ENCODE data around the gene CCL5.
A peak's percentile ranks its signal among the peaks of the same experiment; 100 is the strongest.

Gene CCL5

DNA sequence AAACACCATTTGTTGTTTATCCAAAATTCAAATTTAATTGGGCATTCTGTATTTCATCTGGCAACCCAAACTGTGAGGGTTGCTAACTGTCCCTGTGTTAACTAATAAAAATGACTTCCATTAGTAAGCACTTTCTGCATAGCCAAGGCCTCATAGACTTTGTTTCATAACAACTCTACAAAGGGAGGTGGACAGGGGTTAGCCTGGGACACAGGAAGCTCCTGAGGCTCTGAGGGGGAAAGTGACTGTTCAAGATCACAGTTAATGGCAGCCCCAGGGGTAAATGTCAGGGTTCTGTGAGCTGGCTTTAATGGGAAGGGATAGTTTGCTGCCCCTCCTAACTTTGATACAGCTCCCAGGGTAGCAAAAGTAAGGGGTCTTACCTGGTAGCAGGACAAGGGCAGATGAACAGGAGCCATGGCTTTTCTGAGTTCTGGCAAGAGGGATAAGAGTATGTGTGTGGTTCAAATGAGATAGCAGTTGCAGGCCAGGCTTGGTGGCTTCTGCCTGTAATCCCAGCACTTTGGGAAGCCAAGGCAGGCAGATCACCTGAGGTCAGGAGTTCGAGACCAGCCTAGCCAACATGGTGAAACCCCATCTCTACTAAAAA, 13.7 kb downstream of the CCL5 start:
- no peak for DNase-seq

DNA sequence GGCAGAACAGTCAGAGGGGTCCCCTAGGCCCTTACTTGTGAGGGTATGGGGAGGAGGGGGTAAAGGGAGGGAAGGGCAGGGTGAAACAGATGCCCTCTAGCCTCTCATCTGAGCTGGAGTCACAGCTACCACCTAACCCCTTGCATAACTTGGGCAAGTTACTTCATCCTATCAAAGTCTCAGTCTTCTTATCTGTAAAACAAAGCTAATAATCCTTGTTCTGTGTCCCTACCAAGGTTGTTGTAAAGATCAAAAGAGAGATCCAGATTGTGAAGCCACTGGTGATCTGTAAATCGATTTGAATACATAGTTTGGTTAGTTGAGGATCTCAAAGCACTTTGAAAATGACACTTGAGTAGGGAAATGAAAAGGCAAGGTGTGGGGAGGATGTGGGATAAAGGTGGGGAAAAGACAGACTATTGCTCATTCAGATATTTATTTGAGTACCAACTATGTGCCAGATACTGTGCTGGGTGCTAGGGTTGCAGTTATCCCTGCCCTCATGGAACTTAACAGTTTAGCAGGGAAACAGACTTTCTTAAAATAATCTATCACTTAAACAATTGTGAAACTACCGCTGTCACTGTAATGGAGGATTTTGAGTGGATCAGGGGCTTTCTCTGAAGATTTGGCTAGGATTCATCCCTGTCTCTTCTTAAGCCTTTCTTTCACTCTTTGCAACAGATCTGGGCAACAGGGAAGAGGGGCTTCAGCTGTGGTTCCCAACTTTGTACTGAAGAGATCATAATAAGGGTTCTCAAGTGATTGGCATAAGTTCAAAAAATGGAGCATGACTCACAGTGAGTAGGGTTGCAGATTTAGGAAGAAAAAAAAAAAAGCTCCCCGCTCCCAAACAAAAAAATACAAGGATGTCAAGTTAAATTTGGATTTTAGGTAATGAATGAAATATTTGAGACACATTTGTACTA, 14.5 kb downstream of the CCL5 start:
- DNase-seq = no peak

DNA sequence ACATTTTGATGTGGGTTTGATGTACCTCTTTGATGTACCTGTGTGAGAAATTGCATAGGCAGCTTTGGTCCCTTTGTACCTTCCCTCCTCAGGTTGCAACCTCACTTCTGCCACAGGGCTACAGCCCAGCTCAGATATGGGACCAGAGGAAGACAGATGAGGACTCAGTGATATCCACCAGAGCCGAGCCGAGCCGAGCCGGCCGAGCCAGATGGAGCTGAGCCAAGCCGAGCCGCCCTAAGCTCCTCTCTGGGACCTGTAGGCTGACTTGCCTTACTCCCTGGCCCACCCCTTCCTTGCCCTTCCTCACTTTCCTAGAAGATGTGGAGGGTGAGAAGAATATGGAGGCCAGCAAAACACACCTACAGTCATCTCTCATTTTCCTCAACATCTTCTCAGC, 15.3 kb downstream of the CCL5 start:
- DNase-seq = no peak

DNA sequence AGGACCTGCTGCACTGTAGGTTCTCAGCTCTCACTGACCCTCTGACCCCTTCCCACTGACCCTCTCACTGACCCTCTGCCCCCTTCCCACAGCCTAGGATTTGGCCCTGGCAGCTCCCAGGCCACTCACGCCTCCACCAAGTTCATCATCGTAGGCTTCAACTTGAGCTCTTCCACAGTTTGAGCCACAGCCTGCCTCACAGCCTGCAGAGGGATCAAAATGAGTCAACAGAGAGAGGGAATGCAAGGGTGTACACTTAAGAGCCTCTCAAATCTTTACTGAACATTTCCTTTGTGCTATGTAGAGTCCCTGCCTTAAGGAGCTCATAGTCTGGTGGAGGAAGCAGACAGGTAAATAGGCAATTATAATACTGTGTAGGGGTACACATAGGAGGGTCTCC, 23.6 kb downstream of the CCL5 start:
- no peak for DNase-seq

DNA sequence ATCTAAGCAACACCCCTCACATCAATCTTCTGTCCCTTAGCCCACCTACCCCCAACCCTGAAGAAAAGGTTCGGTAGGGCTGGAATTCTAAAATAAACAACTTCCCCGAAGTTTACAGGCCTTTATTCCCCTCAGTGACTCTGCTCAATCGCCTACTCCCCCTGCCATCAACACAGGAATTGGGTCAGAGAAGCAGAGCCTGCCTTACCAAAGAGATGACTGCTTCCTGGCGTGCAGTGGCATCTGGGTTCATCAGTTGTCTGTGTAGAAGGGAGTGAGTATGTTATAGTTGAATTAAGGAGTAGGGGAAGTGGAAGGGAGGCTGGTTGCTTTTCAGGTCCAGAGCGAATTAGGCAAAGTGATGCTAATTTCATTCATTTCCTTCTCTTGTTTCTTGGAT, 24.2 kb downstream of the CCL5 start:
- DNase-seq = no peak

DNA sequence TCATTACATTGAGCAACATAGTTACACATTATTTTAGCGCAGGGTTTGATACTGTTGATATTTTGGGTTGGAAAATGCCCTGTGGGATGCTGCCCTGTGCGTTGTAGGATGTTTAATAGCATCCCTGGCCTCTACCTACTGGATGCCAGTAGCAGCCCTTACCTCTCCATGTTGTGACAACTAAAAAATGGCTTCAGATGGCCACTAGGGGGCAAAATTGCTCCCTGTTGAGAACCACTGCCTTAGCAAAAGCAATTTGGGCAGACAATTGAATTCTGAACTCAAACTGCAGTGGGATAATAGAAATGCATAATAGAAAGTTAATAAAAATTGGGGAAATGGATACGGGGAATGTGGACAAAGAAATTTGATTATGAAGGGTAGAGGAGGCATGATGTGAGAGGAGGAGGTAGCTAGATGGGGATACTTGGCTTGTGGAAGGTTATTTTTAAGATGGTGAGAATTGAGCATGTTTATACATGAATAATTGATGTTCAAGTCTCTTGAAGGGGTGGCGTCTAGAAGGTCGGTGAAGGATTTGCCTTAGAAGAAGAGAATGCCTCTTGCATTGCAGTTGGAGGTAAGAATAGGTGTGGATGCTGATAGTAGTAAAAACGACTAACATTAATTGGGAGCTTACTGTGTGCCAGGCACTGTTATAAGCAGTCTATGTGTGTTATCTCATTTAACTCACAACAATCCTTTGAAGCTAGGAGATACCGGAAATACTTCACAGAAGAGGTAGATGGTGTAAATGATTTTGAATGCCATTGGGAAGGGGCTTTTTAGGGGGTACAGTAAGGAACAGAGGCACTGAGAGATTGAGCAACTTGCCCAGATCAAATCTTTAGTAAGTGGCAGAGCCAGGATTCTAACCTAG, 30.5 kb downstream of the CCL5 start:
- peak; percentile 32 for DNase-seq

DNA sequence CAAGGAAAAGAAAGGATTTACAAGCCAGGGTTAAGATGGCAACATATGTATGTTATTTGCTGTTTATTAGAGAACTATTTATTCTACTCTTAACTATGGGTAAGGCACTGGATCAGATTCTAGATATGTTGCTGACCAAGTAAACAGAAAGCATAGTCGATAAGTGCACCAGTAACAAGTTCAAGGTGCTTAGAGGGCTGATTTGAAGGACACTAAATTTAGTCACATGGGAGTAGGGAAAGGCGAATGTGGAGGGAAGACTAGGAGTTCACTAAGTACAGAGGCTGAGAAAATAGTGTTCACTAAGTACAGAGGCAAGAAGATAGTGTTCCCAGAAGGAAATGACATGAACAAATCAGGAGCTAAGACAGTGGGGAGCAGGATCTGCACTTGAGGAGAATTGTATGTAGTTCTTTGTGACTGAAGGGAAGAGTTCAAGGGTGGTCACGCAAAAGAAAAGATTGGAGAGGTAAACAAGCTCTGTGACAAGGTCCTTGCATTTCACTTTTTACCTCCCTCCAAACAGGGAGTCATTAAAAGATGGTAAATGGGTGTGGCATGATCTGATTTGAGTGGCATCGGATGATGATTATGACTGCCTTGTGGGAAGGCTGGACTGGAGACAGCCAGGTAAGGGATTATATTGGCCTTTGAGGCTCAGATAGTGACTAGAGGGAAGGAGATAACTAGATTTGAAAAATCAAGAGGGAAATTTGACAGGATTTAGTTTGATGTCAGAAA, 32.4 kb downstream of the CCL5 start:
- DNase-seq = no peak

DNA sequence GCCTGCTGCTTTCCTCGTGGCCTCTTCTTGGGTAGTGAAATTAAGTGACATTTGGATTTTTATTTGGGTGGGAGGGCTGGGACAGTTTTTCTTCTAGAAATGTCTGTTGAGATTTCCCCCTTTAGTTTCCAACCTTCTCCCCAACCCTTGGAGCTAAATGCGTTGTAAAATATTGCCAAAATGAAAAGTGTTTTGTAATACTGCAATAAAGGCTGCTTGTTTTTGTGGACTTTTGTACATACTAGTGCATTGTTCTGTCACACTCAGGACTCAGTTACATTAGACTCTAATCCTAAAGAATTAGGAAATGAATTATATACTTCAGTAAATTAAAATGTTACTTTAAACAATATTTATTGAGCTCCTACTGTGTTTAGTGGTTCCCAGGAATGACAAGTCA, 33.2 kb downstream of the CCL5 start:
- DNase-seq = no peak

DNA sequence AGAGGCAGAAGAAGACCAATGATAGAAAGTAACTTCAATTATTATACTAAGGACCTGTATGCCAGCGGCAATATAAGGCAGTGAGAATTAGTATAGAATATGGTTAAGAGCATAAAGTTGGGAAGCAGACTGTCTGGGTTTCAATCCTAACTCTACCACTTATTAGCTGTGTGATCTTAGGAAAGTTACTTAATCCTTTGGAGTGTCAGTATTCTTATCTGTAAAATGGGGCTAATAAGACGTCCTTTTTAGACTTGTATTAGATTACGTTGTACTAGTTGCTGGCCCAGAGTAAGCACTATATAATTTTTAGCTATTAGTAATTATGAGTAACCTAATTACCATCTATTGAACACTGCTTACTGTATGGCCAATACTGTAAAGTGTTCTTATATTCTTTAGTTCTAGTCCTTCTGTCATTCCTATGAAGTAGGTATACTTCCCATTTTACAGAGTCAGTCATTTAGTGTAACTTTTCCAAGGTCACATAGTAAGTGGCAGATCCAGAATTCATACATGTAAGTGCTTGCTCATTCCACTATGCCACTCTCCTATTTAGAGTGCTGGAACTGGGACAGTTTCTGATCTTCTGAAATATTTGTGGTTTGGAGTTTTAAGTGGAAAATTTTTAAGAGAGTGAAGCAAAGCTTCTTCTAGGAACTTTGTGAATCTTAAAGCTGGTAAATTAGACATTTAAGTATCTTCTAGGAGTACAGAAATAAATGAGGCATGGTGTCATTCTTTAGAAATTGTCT, 33.9 kb downstream of the CCL5 start:
- no peak for DNase-seq

DNA sequence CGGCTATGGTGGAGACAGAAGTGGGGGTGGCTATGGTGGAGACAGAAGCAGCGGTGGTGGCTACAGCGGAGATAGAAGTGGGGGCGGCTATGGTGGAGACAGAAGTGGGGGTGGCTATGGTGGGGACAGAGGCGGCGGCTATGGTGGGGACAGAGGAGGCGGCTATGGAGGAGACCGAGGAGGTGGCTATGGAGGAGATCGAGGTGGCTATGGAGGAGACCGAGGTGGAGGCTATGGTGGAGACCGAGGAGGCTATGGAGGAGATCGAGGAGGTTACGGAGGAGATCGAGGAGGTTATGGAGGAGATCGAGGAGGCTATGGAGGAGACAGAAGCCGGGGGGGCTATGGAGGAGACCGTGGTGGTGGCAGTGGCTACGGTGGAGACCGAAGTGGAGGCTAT, 35.6 kb downstream of the CCL5 start:
- no peak for DNase-seq

DNA sequence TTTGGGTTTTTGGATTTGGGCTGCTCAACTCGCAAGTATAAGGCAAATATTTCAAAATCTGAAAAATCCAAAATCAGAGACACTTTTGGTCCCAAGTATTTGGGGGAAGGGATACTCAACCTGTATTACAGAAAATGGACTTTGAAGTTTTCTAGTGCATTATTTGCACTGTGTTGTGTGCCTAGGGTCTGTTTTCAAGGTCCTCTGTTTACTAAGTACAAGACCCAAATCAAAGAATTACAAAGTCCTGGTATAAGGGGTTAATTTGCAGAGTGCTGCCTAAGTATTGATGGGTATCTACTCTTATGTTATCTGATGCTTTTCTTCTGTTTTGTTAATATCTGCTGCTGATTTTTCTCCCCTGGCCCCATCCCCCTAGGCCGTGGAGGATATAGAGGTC, 36.5 kb downstream of the CCL5 start:
- no peak for DNase-seq

DNA sequence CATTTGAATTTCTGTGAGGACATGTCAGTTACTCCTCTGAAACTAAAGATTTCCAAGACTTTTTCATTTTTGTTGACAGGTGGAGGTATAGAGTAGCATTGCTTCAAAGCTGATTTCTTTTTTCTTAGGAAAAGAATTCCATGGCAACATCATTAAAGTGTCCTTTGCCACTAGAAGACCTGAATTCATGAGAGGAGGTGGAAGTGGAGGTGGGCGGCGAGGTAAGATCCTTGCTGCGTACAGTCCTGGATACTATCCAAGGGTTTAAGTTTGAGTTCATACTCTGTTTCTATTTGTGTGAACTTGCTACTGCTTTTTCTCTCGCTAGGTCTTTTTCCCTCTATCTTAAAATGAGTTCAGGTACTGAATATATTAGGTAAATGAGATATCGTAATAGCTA, 37.9 kb downstream of the CCL5 start:
- no peak for DNase-seq

DNA sequence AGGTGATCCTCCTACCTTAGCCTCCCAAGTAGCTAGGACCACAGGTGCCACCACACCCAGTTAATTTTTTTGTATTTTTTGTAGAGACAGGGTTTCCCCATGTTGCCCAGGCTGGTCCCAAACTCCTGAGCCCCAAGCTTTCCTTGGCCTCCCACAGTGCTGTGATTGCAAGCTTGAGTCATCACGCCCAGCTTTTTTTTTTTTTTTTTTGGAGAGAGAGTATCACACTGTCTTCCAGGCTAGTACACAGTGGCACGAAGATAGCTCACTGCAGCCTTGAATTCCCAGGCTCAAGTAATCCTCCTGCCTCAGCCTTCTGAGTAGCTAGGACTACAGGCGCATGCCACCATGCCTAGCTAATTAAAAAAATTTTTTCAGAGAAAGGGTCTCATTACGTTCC, 38.7 kb downstream of the CCL5 start:
- DNase-seq = no peak

DNA sequence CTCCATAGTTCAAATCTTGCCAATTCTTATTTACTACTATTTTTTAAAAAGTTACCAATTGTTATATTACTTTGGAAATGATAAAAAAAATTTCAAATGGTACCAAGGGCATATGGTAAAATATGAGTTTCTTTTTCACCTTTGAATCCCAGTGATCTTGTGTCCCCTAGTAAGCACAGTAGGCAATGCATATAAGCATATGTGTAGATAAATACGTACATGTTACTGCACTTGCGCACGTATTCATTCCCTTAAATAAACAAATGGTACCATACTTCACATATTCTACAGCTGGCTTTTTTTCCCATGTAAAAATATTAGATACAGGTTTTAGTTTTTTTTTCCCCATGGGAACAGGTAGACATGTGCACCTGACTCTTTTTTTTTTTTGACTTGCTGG, 39.1 kb downstream of the CCL5 start:
- no peak for DNase-seq

DNA sequence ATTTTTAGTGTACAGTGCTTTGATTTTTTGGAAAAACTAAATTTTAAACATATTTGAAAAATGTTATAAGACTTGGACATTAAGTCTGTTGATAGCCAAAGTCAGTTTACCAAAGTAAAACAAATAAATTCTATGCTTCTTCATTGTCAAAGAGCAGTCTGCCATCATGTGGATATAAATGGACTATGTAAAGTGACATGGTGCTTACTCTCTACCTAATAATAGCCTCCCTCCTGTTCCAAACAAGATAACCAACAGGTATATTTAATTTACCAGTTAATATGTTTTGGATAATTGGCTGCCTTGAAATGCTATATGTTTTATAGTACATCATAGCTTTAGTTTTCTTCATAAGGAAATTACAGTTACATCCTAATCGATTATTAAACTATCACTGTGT, 55.0 kb downstream of the CCL5 start:
- DNase-seq = no peak
